Neural cell (in vitro differentiated cells): Measurements from ENCODE around the gene H6PD. TPM values are rescaled to one million over a fixed set of nuclear protein-coding genes. Genes with fewer than 3 reads are reported as not detected.

Experiments used
- H2AFZ ChIP-seq: fragments of 200-600, 300-800 bp; sonication (generic), shearing (Covaris generic); 2 replicates; pipeline ENCODE4 v1.6.0; 2014; ENCODE audit warnings: low read depth, mild to moderate bottlenecking, antibody characterized with exemption, low read length, moderate library complexity
- H3F3A ChIP-seq: fragments of 200-600 bp; shearing (Covaris generic); 2 replicates; pipeline ENCODE4 v1.6.1; 2016; ENCODE audit warnings: mild to moderate bottlenecking, moderate library complexity, mixed read lengths, antibody characterized with exemption, low read length; ENCODE audit not compliant: insufficient read depth, poor library complexity, severe bottlenecking
- H3K27ac ChIP-seq: fragments of 200-600, 300-800 bp; sonication (generic), shearing (Covaris generic); 2 replicates; pipeline ENCODE4 v1.5.1; 2014; ENCODE audit warnings: mild to moderate bottlenecking, low read length, moderate library complexity
- H3K27me3 ChIP-seq: fragments of 300-800, 200-600 bp; sonication (generic), shearing (Covaris generic); 2 replicates; pipeline ENCODE4 v1.6.0; 2014; ENCODE audit warnings: mild to moderate bottlenecking, low read depth, low read length, moderate library complexity; ENCODE audit not compliant: insufficient read depth
- H3K36me3 ChIP-seq: fragments of 300-800, 200-600 bp; sonication (generic), shearing (Covaris generic); 2 replicates; pipeline ENCODE4 v1.5.1; 2014; ENCODE audit warnings: mild to moderate bottlenecking, antibody characterized with exemption, low read length, moderate library complexity; ENCODE audit not compliant: insufficient read depth
- H3K4me2 ChIP-seq: fragments of 300-800, 200-600 bp; sonication (generic), shearing (Covaris generic); 2 replicates; pipeline ENCODE4 v1.6.0; 2014; ENCODE audit warnings: mild to moderate bottlenecking, low read length
- H3K4me3 ChIP-seq: fragments of 300-800, 200-600 bp; sonication (generic), shearing (Covaris generic); 2 replicates; pipeline ENCODE4 v1.5.1; 2014; ENCODE audit warnings: mild to moderate bottlenecking, low read length, moderate library complexity
- H3K79me2 ChIP-seq: fragments of 200-600 bp; shearing (Covaris generic); replicated peaks from 2 replicates; pipeline ENCODE4 v1.6.0; 2014; ENCODE audit warnings: mild to moderate bottlenecking, low read length, moderate library complexity; ENCODE audit not compliant: insufficient read depth
- H3K9ac ChIP-seq: fragments of 300-800, 200-600 bp; sonication (generic), shearing (Covaris generic); 2 replicates; pipeline ENCODE4 v1.6.1; 2016; ENCODE audit warnings: mild to moderate bottlenecking, low read length, mixed read lengths
- H3K9me2 ChIP-seq: fragments of 200-600 bp; shearing (Covaris generic); 2 replicates; pipeline ENCODE4 v1.6.1; 2016; ENCODE audit warnings: mild to moderate bottlenecking, low read length, mixed read lengths; ENCODE audit not compliant: insufficient read depth
- H3K9me3 ChIP-seq: fragments of 200-600, 300-800 bp; sonication (generic), shearing (Covaris generic); 2 replicates; pipeline ENCODE4 v1.6.1; 2016; ENCODE audit warnings: mild to moderate bottlenecking, mixed run types, low read length, moderate library complexity, mixed read lengths
- H4K20me1 ChIP-seq: fragments of 200-600 bp; shearing (Covaris generic); 2 replicates; pipeline ENCODE4 v1.6.1; 2016; ENCODE audit warnings: mild to moderate bottlenecking, mixed run types; ENCODE audit not compliant: insufficient read depth
- CTCF ChIP-seq: fragments of 450-650 bp; IDR thresholded peaks from 2 replicates; pipeline ENCODE4 v1.5.1; 2014; ENCODE audit warnings: antibody characterized with exemption, mild to moderate bottlenecking, moderate library complexity; ENCODE audit not compliant: poor library complexity, severe bottlenecking
- EP300 ChIP-seq: fragments of 450-650 bp; conservative IDR thresholded peaks from 2 replicates; pipeline ENCODE4 v1.6.1; 2014; ENCODE audit warnings: antibody characterized with exemption, mild to moderate bottlenecking, moderate library complexity; ENCODE audit not compliant: poor library complexity, severe bottlenecking
- EZH2 ChIP-seq: fragments of 200-600, 300-800 bp; shearing (Covaris generic), sonication (generic); IDR thresholded peaks from 2 replicates; pipeline ENCODE4 v1.6.1; 2014; ENCODE audit warnings: antibody characterized with exemption, low read length, borderline replicate concordance, mild to moderate bottlenecking; ENCODE audit not compliant: insufficient read depth, poor library complexity, severe bottlenecking
- MXI1 ChIP-seq: fragments of 450-650 bp; conservative IDR thresholded peaks from 2 replicates; pipeline ENCODE4 v1.6.1; 2014; ENCODE audit warnings: antibody characterized with exemption, mild to moderate bottlenecking; ENCODE audit not compliant: poor library complexity, severe bottlenecking
- POLR2AphosphoS5 ChIP-seq: IDR thresholded peaks from 2 replicates; pipeline ENCODE4 v1.6.1; 2012
- RAD21 ChIP-seq: fragments of 450-650 bp; conservative IDR thresholded peaks from 2 replicates; pipeline ENCODE4 v1.6.1; 2014; ENCODE audit warnings: antibody characterized with exemption, mild to moderate bottlenecking, moderate library complexity
- REST ChIP-seq: IDR thresholded peaks from 2 replicates; pipeline ENCODE4 v1.6.1; 2012; ENCODE audit warnings: borderline replicate concordance
- SMC3 ChIP-seq: fragments of 450-650 bp; conservative IDR thresholded peaks from 2 replicates; pipeline ENCODE4 v1.6.1; 2014; ENCODE audit warnings: antibody characterized with exemption, mild to moderate bottlenecking, moderate library complexity; ENCODE audit not compliant: poor library complexity
- TAF1 ChIP-seq: IDR thresholded peaks from 2 replicates; pipeline ENCODE4 v1.6.1; 2012; ENCODE audit warnings: low read depth
- polyA plus RNA-seq: library from polyadenylated mRNA; depleted of rRNA; stranded (reverse); fragments of >200 nt; gene quantifications from 2 replicates; pipeline ENCODE4 v1.2.3, GENCODE V29; 2014

H6PD gene
- polyA plus RNA-seq, 1 donor from 2014 or later, result 4.6 TPM

GRCh38 chr1:9281071-9281827, 46.7 kb downstream of the H6PD start:
- Histone ChIP-seq H3K4me2 (no peak overlapping the region), H3K9me2 (no peaks in the 10 kb centered on the region), H3F3A (no peaks in the 10 kb centered on the region), H3K4me3 (no peak overlapping the region), H4K20me1 (no peaks in the 10 kb centered on the region), H3K27ac (no peak overlapping the region), H3K27me3 (no peaks in the 10 kb centered on the region), H3K79me2 (no peaks in the 10 kb centered on the region), H3K36me3 (no peaks in the 10 kb centered on the region), H3K9me3 (no peaks in the 10 kb centered on the region), H3K9ac (no peak overlapping the region), H2AFZ (no peak overlapping the region)
- TF ChIP-seq REST, result no peak
- TF ChIP-seq CTCF, result no peak
- no peak for TF ChIP-seq EP300
- no peak for TF ChIP-seq MXI1
- no peak for TF ChIP-seq SMC3
- no peak for TF ChIP-seq POLR2AphosphoS5
- no peak for TF ChIP-seq EZH2
- TF ChIP-seq TAF1, result no peak
- TF ChIP-seq RAD21, result no peak

GRCh38 chr1:9281908-9282695, 47.5 kb downstream of the H6PD start:
- Histone ChIP-seq H3K79me2 (no peaks in the 10 kb centered on the region), H4K20me1 (no peaks in the 10 kb centered on the region), H3K4me3 (no peak overlapping the region), H3K4me2 (no peak overlapping the region), H3K9me2 (no peaks in the 10 kb centered on the region), H3K27ac (no peak overlapping the region), H3K9me3 (no peaks in the 10 kb centered on the region), H3K9ac (no peak overlapping the region), H3K27me3 (no peaks in the 10 kb centered on the region), H3F3A (no peaks in the 10 kb centered on the region), H2AFZ (no peak overlapping the region), H3K36me3 (no peaks in the 10 kb centered on the region)
- TF ChIP-seq REST, result no peak
- TF ChIP-seq POLR2AphosphoS5, result no peak
- TF ChIP-seq MXI1, result no peak
- TF ChIP-seq CTCF, result no peak
- no peak for TF ChIP-seq TAF1
- no peak for TF ChIP-seq RAD21
- no peak for TF ChIP-seq EZH2
- TF ChIP-seq EP300, result no peak
- no peak for TF ChIP-seq SMC3
